HG03457 (cell line): ENCODE data around the gene NDUFAF2.
A peak's percentile ranks its signal among the peaks of the same experiment; 100 is the strongest.
"Not testable (repeated sequence)": the region's sequence is repeated elsewhere in the genome, so short reads cannot be mapped to it uniquely, and the experiment has no call there.

Experiments
- ATAC-seq: cut with Tn5 transposase; IDR thresholded peaks from one replicate; pipeline ENCODE4 v1.9.1; 2021; ENCODE audit warnings: moderate number of reproducible peaks; ENCODE audit not compliant: unreplicated experiment

Gene NDUFAF2

GRCh38 chr5:61167382-61167781 is 222.4 kb downstream of the NDUFAF2 start:
- ATAC-seq, result no peak

- ATAC-seq, result no peak
Observed at GRCh38 chr5:61168951-61169350, 223.9 kb downstream of the NDUFAF2 start.

- ATAC-seq, result no peak
Observed at GRCh38 chr5:61171479-61171878, 226.5 kb downstream of the NDUFAF2 start.

- no peak for ATAC-seq
Observed at GRCh38 chr5:61176631-61177030, 231.6 kb downstream of the NDUFAF2 start.

GRCh38 chr5:61177070-61177469 is 232.1 kb downstream of the NDUFAF2 start:
- no peak for ATAC-seq

GRCh38 chr5:61177716-61178115 is 232.7 kb downstream of the NDUFAF2 start:
- peak; percentile 74 for ATAC-seq

GRCh38 chr5:61178702-61179101 is 233.7 kb downstream of the NDUFAF2 start:
- no peak for ATAC-seq

GRCh38 chr5:61180886-61181285 is 235.9 kb downstream of the NDUFAF2 start:
- no peak for ATAC-seq

GRCh38 chr5:61182449-61182848 is 237.4 kb downstream of the NDUFAF2 start:
- ATAC-seq, result no peak

- no peak for ATAC-seq
Observed at GRCh38 chr5:61183538-61183937, 238.5 kb downstream of the NDUFAF2 start.

- ATAC-seq, result no peak
Observed at GRCh38 chr5:61184708-61185107, 239.7 kb downstream of the NDUFAF2 start.

- ATAC-seq, result no peak
Observed at GRCh38 chr5:61186634-61187033, 241.6 kb downstream of the NDUFAF2 start.

- ATAC-seq, result not testable (repeated sequence)
Observed at GRCh38 chr5:61187352-61187751, 242.3 kb downstream of the NDUFAF2 start.

GRCh38 chr5:61187826-61188225 is 242.8 kb downstream of the NDUFAF2 start:
- not testable (repeated sequence) for ATAC-seq

GRCh38 chr5:61198606-61199005 is 253.6 kb downstream of the NDUFAF2 start:
- no peak for ATAC-seq

- ATAC-seq, result no peak
Observed at GRCh38 chr5:61200582-61201155, 255.7 kb downstream of the NDUFAF2 start.

GRCh38 chr5:61202213-61202612 is 257.2 kb downstream of the NDUFAF2 start:
- ATAC-seq, result no peak
